Neural progenitor cell (in vitro differentiated cells): Measurements from ENCODE around the gene NDUFC1. TPM values are rescaled to one million over a fixed set of nuclear protein-coding genes. Genes with fewer than 3 reads are reported as not detected.

Source experiments
- DNase-seq: peaks from one replicate; pipeline ENCODE4 v3.0.0-alpha.2; 2016; ENCODE audit warnings: low spot score
- H2AFZ ChIP-seq: fragments of 200-600 bp; sonication (generic); replicated peaks from 2 replicates; pipeline ENCODE4 v1.6.1; 2016; ENCODE audit warnings: antibody characterized with exemption
- H3F3A ChIP-seq: fragments of 200-600 bp; sonication (generic); 2 replicates; pipeline ENCODE4 v1.6.1; 2016; ENCODE audit warnings: antibody characterized with exemption, low read depth
- H3K27ac ChIP-seq: fragments of 200-600 bp; sonication (generic); 2 replicates; pipeline ENCODE4 v1.5.1; 2016; ENCODE audit warnings: mild to moderate bottlenecking
- H3K27me3 ChIP-seq: fragments of 200-600 bp; sonication (generic); 2 replicates; pipeline ENCODE4 v1.6.1; 2016; ENCODE audit warnings: mild to moderate bottlenecking, moderate library complexity
- H3K36me3 ChIP-seq: fragments of 200-600 bp; sonication (generic); 2 replicates; pipeline ENCODE4 v1.5.1; 2016
- H3K4me1 ChIP-seq: fragments of 200-600 bp; sonication (generic); 2 replicates; pipeline ENCODE4 v1.6.1; 2016; ENCODE audit warnings: mixed run types
- H3K4me2 ChIP-seq: fragments of 200-600 bp; sonication (generic); 2 replicates; pipeline ENCODE4 v1.6.1; 2016
- H3K4me3 ChIP-seq: fragments of 200-600 bp; sonication (generic); 2 replicates; pipeline ENCODE4 v1.5.1; 2016
- H3K79me2 ChIP-seq: fragments of 200-600 bp; sonication (generic); 2 replicates; pipeline ENCODE4 v1.6.1; 2016; ENCODE audit warnings: low read depth
- H3K9ac ChIP-seq: fragments of 200-600 bp; sonication (generic); 2 replicates; pipeline ENCODE4 v1.6.1; 2016
- H3K9me3 ChIP-seq: fragments of 200-600 bp; sonication (generic); 2 replicates; pipeline ENCODE4 v1.5.1; 2016; ENCODE audit warnings: low read depth
- H4K20me1 ChIP-seq: fragments of 200-600 bp; sonication (generic); 2 replicates; pipeline ENCODE4 v1.6.1; 2016; ENCODE audit warnings: low read depth
- H3K27ac Mint-ChIP-seq: 3 replicates; pipeline ENCODE4 v1.8.0; 2021; ENCODE audit warnings: mixed read lengths
- H3K27me3 Mint-ChIP-seq: 2 replicates; pipeline ENCODE4 v1.8.0; 2022; ENCODE audit warnings: low read depth, mild to moderate bottlenecking, inconsistent platforms, moderate library complexity, mixed read lengths; ENCODE audit not compliant: insufficient read depth
- H3K36me3 Mint-ChIP-seq: 3 replicates; pipeline ENCODE4 v1.8.0; 2021; ENCODE audit warnings: mixed read lengths
- H3K4me1 Mint-ChIP-seq: 3 replicates; pipeline ENCODE4 v1.8.0; 2021; ENCODE audit warnings: mixed read lengths
- H3K4me3 Mint-ChIP-seq: 3 replicates; pipeline ENCODE4 v1.8.0; 2021; ENCODE audit warnings: mild to moderate bottlenecking, moderate library complexity, mixed read lengths
- H3K9me3 Mint-ChIP-seq: 3 replicates; pipeline ENCODE4 v1.8.0; 2020; ENCODE audit warnings: mixed read lengths
- EZH2 ChIP-seq: fragments of 200-600 bp; sonication (generic); IDR thresholded peaks from 2 replicates; pipeline ENCODE4 v1.6.1; 2017; ENCODE audit warnings: antibody characterized with exemption, mild to moderate bottlenecking, moderate library complexity
- EZH2phosphoT487 ChIP-seq: fragments of 200-600 bp; sonication (generic); IDR thresholded peaks from 2 replicates; pipeline ENCODE4 v1.6.1; 2017; ENCODE audit warnings: antibody characterized with exemption
- total RNA-seq: library from RNA; depleted of rRNA; stranded (reverse); fragments of >200 nt; gene quantifications from 2 replicates; pipeline ENCODE4 v1.2.3, GENCODE V29; 2015; ENCODE audit warnings: low replicate concordance
- TF ChIP-seq, protein P1 (sequence below): fragments of 200-600 bp; sonication (generic); IDR thresholded peaks from 2 replicates; pipeline ENCODE4 v1.5.1; 2017; ENCODE audit warnings: antibody characterized with exemption, mild to moderate bottlenecking

The NDUFC1 gene
- total RNA-seq, 1 donor from 2014 or later = 27.0 TPM

DNA sequence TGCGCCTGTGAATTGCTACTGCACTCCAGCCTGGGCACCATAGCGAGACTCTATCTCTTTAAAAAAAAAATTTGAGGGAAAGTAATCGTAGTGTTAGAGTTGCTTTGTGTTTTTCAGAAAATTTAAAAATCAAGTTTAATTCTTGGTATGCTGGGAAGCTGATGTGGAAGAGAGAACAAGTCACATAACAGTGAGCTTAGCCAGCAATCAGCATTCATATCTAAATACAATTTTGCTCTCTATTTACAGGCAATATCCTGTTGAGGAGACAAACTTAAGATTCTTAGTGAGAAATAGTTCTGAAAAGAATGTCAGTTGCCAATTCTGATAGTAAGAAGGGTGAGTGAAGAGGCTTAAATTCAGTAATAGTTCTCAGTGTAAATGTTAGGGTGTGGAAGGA lies 9.6 kb upstream of the NDUFC1 start:
- H3K4me3 Mint-ChIP-seq = no peak overlapping the region
- no peak overlapping the region for H3K27ac Mint-ChIP-seq
- H4K20me1 ChIP-seq = peaks cover 38% of the 10 kb centered on the region
- DNase-seq = no peak
- peaks cover 17% of the 10 kb centered on the region for H3K4me1 ChIP-seq
- H3K27me3 Mint-ChIP-seq = no peaks in the 10 kb centered on the region
- no peaks in the 10 kb centered on the region for H3K36me3 ChIP-seq
- H3K9me3 ChIP-seq = no peaks in the 10 kb centered on the region
- TF ChIP-seq, protein P1, sequence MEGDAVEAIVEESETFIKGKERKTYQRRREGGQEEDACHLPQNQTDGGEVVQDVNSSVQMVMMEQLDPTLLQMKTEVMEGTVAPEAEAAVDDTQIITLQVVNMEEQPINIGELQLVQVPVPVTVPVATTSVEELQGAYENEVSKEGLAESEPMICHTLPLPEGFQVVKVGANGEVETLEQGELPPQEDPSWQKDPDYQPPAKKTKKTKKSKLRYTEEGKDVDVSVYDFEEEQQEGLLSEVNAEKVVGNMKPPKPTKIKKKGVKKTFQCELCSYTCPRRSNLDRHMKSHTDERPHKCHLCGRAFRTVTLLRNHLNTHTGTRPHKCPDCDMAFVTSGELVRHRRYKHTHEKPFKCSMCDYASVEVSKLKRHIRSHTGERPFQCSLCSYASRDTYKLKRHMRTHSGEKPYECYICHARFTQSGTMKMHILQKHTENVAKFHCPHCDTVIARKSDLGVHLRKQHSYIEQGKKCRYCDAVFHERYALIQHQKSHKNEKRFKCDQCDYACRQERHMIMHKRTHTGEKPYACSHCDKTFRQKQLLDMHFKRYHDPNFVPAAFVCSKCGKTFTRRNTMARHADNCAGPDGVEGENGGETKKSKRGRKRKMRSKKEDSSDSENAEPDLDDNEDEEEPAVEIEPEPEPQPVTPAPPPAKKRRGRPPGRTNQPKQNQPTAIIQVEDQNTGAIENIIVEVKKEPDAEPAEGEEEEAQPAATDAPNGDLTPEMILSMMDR = no peak
- no peak for TF ChIP-seq EZH2
- TF ChIP-seq EZH2phosphoT487 = no peak
- no peak overlapping the region for H3K4me2 ChIP-seq
- H3K9ac ChIP-seq = no peak overlapping the region
- no peak overlapping the region for H3K4me3 ChIP-seq
- peaks cover 52% of the 10 kb centered on the region for H3K36me3 Mint-ChIP-seq
- peaks cover 21% of the 10 kb centered on the region for H3F3A ChIP-seq
- H3K27ac ChIP-seq = no peak overlapping the region
- H2AFZ ChIP-seq = no peak overlapping the region
- no peaks in the 10 kb centered on the region for H3K27me3 ChIP-seq
- H3K9me3 Mint-ChIP-seq = peaks cover 32% of the 10 kb centered on the region
- H3K79me2 ChIP-seq = peaks cover 99% of the 10 kb centered on the region
- no peaks in the 10 kb centered on the region for H3K4me1 Mint-ChIP-seq

DNA sequence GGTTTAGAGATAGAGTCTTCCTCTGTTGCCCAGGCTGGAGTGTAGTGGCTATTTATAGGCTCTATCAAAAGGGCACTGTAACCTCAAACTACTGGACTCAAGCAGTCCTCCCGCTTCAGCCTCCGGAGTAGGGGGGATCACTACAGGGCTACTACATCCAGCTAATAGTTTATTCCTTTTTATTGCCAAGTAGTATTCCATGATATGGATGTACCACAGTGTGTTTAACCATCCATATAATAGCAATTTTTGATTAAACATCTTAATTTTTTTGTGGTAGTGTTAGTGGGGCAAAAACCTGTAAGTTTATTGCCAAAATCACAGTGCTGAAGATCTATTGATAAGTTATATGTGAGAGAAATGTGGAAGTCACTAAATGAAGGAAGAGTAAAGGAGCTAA lies 2.6 kb upstream of the NDUFC1 start:
- Histone ChIP-seq H3K79me2 (peaks cover 94% of the 10 kb centered on the region), H3K4me3 (no peak overlapping the region), H3K4me2 (no peak overlapping the region), H3K27me3 (no peaks in the 10 kb centered on the region), H3K9me3 (peaks cover 6% of the 10 kb centered on the region), H2AFZ (no peak overlapping the region), H3F3A (peaks cover 29% of the 10 kb centered on the region), H3K36me3 (peaks cover 10% of the 10 kb centered on the region), H3K9ac (no peak overlapping the region), H4K20me1 (peaks cover 12% of the 10 kb centered on the region), H3K4me1 (peaks cover 12% of the 10 kb centered on the region), H3K27ac (no peak overlapping the region)
- Mint-ChIP-seq H3K36me3 (peaks cover 39% of the 10 kb centered on the region), H3K4me3 (no peak overlapping the region), H3K4me1 (peaks cover 23% of the 10 kb centered on the region), H3K9me3 (peaks cover 22% of the 10 kb centered on the region), H3K27me3 (peaks cover 2% of the 10 kb centered on the region), H3K27ac (no peak overlapping the region)
- DNase-seq = no peak
- TF ChIP-seq, protein P1 = no peak
- TF ChIP-seq EZH2 = no peak
- no peak for TF ChIP-seq EZH2phosphoT487

DNA sequence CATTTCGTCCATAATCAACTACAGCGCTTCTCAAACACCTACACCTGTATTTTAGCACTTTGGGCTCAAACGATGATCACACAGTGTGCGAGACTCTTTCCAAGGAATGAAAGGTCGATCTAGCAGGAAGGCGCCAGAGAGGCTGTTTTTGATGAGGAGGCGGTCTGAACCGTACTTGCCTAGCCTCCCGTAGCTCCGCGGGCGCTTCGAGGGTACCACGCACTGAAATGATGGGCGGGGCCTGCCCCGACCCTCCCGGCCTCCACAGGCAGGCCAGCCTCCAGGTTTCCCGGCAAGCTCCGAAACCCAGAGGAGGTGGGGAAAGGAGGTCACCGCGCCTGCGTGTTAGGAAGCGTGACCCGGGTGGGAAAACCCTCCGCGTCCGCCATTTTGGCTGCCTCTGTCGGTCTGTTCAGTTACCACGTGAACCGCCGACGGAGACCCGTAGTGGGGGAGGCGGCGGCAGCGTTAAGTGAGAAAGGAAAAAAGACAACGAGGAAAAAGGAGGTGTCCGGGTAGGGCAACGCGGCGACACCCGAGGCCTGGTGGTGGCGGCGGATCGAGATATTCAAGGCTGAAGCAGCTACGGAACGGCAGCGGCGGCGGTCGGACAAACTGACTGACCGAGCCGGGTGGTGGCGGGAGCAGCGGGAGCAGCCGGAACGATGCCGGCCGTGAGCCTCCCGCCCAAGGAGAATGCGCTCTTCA lies 1.0 kb downstream of the NDUFC1 start, which contains the start of gene NAA15:
Gene NAA15 (plus strand): TSS at position 393 of the 708 bp plus-strand sequence. CDS start 273 bp downstream, at position 666.
- Mint-ChIP-seq H3K9me3 (peaks cover 16% of the 10 kb centered on the region), H3K27me3 (peaks cover 2% of the 10 kb centered on the region), H3K4me1 (peaks cover 37% of the 10 kb centered on the region), H3K27ac (peak within 1 kb of the TSS; percentile 99), H3K4me3 (peak within 1 kb of the TSS; percentile 99), H3K36me3 (peaks cover 21% of the 10 kb centered on the region)
- peaks cover 10% of the 10 kb centered on the region for H3K36me3 ChIP-seq
- H3K9me3 ChIP-seq = peaks cover 6% of the 10 kb centered on the region
- peaks cover 70% of the 10 kb centered on the region for H3K79me2 ChIP-seq
- H3K27me3 ChIP-seq = no peaks in the 10 kb centered on the region
- H2AFZ ChIP-seq = peak within 1 kb of the TSS; percentile 94
- peak within 1 kb of the TSS; percentile 91 for H3K27ac ChIP-seq
- DNase-seq = peak; percentile 99
- peak within 1 kb of the TSS; percentile 91 for H3K4me2 ChIP-seq
- peak within 1 kb of the TSS; percentile 80 for H3K9ac ChIP-seq
- TF ChIP-seq EZH2 = peak; percentile 63
- TF ChIP-seq EZH2phosphoT487 = no peak
- peaks cover 12% of the 10 kb centered on the region for H4K20me1 ChIP-seq
- H3K4me3 ChIP-seq = peak within 1 kb of the TSS; percentile 73
- peaks cover 18% of the 10 kb centered on the region for H3K4me1 ChIP-seq
- peaks cover 29% of the 10 kb centered on the region for H3F3A ChIP-seq
